ENCODE data around the gene SLC47A2.
A peak's percentile ranks its signal among the peaks of the same experiment; 100 is the strongest.

The SLC47A2 gene

DNA sequence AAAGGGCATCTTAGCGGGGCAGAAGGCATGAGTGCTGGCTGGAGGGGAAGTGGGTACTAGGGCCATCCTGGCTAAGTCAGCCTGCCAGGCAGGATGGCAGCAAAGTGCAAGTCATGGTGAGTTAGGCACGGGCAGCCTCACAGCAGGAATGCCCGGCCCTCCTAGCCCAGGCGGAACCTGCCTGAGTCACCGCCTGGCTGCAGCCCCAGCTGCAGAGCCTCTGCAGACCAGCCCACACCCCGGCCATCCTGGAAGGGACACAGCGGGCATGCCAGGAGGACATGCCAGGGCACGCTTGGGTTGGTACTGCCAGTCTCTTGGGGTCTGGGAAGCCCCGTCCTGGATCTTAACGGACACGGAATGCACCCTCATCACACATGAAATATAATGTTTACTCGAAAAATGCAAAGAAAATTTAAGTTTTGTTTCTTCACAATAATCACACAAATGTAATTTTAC lies 36.7 kb upstream of the SLC47A2 start:
- Histone ChIP-seq H3K27me3 (ENCODE audit: control insufficient read depth in 1 of 2, insufficient read depth in 1 of 2, low read length in 2 of 2) (peaks cover 3 to 20% of the 10 kb centered on the region in 2 experiments), H3K4me3 (ENCODE audit: insufficient read depth in 1 of 2, low read depth in 1 of 2, low read length in 2 of 2) (no peak overlapping the region), H3K14ac (ENCODE audit: low read length in 2 of 2) (no peak overlapping the region), H2BK120ac (ENCODE audit: low read depth, low read length) (no peak overlapping the region), H2BK12ac (ENCODE audit: low read length in 2 of 2) (no peak overlapping the region), H3K18ac (ENCODE audit: low read depth in 1 of 2, low read length in 2 of 2) (peak overlapping the region in 1 of 2 experiments; percentile 34), H4K8ac (ENCODE audit: low read length) (peak overlapping the region; percentile 3), H4K91ac (ENCODE audit: low read length) (peak overlapping the region; percentile 43), H2BK15ac (ENCODE audit: low read depth, poor library complexity, severe bottlenecking) (peak overlapping the region; percentile 41), H3K4me1 (ENCODE audit: control insufficient read depth, insufficient read depth, low read depth, low read length) (peaks cover 18% of the 10 kb centered on the region), H3K23ac (ENCODE audit: low read length in 2 of 2) (no peak overlapping the region), H3K9ac (ENCODE audit: low read length) (peak overlapping the region; percentile 53), H2AFZ (ENCODE audit: low read depth, low read length) (no peak overlapping the region), H3K4me2 (ENCODE audit: low read length, poor library complexity, severe bottlenecking) (no peak overlapping the region), H3K4ac (ENCODE audit: low read depth in 1 of 2, low read length in 2 of 2) (no peak overlapping the region), H3K79me1 (replicated peaks; ENCODE audit: low read length, poor library complexity, severe bottlenecking) (no peaks in the 10 kb centered on the region), H3K27ac (ENCODE audit: low read length, poor library complexity, severe bottlenecking) (peak overlapping the region; percentile 80), H3K36me3 (ENCODE audit: control insufficient read depth in 1 of 2, insufficient read depth in 2 of 2, low read depth in 1 of 2, low read length in 2 of 2) (no peaks in the 10 kb centered on the region), H3K9me3 (ENCODE audit: control insufficient read depth, low read length) (no peaks in the 10 kb centered on the region), H2BK5ac (ENCODE audit: low read depth, low read length, poor library complexity, severe bottlenecking) (peak overlapping the region; percentile 83), H2AK5ac (ENCODE audit: low read length, severe bottlenecking) (no peak overlapping the region)
- peak; percentile 32 for DNase-seq
- 81% methylated on average over 12 of the region's 12 CpGs for WGBS

DNA sequence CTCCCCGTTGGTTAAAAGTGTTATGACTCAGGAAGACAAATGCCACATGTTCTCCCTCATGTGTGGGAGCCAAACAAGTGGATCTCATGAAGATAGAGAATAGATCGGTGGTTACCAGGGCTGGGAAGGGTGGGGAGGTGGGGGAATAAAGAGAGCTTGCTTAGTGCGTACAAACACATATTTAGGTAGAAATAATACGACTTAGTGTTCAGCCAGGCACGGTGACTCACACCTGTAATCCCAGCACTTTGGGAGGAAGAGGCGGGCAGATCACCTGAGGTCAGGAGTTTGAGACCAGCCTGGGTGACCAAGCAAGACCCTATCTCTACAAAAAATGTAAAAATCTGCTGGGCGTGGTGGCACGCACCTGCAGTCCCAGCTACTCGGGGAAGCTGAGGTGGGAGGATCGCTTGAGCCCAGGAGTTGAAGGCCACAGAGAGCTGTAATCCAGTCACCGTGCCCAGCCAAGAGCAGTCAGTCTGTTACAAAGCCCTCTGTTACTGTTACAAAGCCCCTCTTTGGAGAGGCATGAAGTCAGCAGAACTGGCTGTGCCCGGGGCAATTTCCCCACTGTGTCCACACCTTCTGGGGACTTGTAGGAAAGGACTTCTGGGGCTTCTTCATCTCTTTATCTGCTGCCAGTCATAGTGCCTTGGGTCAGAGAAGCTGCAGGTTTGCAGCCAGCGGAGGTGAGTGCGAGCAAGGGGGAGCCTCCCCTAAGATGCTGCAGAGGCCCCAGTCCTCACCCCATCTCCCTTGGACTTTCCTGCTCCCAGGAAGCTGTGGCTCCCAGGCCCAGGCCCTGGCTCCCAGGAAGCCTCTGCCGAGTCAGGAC lies 36.0 kb upstream of the SLC47A2 start:
- Histone ChIP-seq H3K9me3 (ENCODE audit: control insufficient read depth, low read length) (no peaks in the 10 kb centered on the region), H4K91ac (ENCODE audit: low read length) (no peak overlapping the region), H3K27ac (ENCODE audit: low read length, poor library complexity, severe bottlenecking) (peak overlapping the region; percentile 80), H3K4ac (ENCODE audit: low read depth in 1 of 2, low read length in 2 of 2) (no peak overlapping the region), H3K9ac (ENCODE audit: low read length) (peak overlapping the region; percentile 53), H3K4me1 (ENCODE audit: control insufficient read depth, insufficient read depth, low read depth, low read length) (peaks cover 18% of the 10 kb centered on the region), H3K79me1 (replicated peaks; ENCODE audit: low read length, poor library complexity, severe bottlenecking) (no peaks in the 10 kb centered on the region), H3K4me3 (ENCODE audit: insufficient read depth in 1 of 2, low read depth in 1 of 2, low read length in 2 of 2) (no peak overlapping the region), H2BK12ac (ENCODE audit: low read length in 2 of 2) (no peak overlapping the region), H3K18ac (ENCODE audit: low read depth in 1 of 2, low read length in 2 of 2) (peak overlapping the region in 1 of 2 experiments; percentile 34), H3K27me3 (ENCODE audit: control insufficient read depth in 1 of 2, insufficient read depth in 1 of 2, low read length in 2 of 2) (peaks cover 3 to 16% of the 10 kb centered on the region in 2 experiments), H3K14ac (ENCODE audit: low read length in 2 of 2) (no peak overlapping the region), H2AFZ (ENCODE audit: low read depth, low read length) (no peak overlapping the region), H3K36me3 (ENCODE audit: control insufficient read depth in 1 of 2, insufficient read depth in 2 of 2, low read depth in 1 of 2, low read length in 2 of 2) (no peaks in the 10 kb centered on the region), H2BK120ac (ENCODE audit: low read depth, low read length) (no peak overlapping the region), H2BK5ac (ENCODE audit: low read depth, low read length, poor library complexity, severe bottlenecking) (peak overlapping the region; percentile 83), H3K4me2 (ENCODE audit: low read length, poor library complexity, severe bottlenecking) (no peak overlapping the region), H4K8ac (ENCODE audit: low read length) (peak overlapping the region; percentile 3), H3K23ac (ENCODE audit: low read length in 2 of 2) (no peak overlapping the region), H2BK15ac (ENCODE audit: low read depth, poor library complexity, severe bottlenecking) (no peak overlapping the region), H2AK5ac (ENCODE audit: low read length, severe bottlenecking) (peak overlapping the region; percentile 81)
- DNase-seq = no peak
- WGBS = 90% methylated on average over 15 of the region's 15 CpGs

DNA sequence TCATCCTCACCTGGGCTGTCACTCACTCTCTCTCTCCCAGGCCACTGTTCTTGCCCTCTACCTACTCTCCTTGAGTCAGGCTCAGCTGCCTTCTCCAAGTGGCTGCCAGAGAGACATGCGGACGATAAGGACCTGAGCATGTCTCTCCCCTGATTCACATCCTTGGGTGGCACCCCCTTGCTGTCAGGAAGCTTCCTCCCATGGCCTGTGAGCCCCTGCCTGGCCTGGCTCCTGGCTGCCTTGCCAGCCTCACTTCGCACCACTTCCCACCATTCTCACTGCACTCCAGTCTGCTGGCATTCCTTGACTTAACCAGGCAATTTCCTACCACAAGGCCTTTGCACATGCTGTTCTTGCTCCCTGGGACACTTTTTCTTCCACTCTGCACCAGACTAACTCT lies 34.5 kb upstream of the SLC47A2 start:
- H2BK15ac ChIP-seq (ENCODE audit: low read depth, poor library complexity, severe bottlenecking) = no peak overlapping the region
- no peak overlapping the region for H4K91ac ChIP-seq (ENCODE audit: low read length)
- no peak overlapping the region for H3K4ac ChIP-seq (ENCODE audit: low read depth in 1 of 2, low read length in 2 of 2)
- no peak overlapping the region for H3K27ac ChIP-seq (ENCODE audit: low read length, poor library complexity, severe bottlenecking)
- H2BK12ac ChIP-seq (ENCODE audit: low read length in 2 of 2) = no peak overlapping the region
- H2BK5ac ChIP-seq (ENCODE audit: low read depth, low read length, poor library complexity, severe bottlenecking) = no peak overlapping the region
- no peak overlapping the region for H3K4me3 ChIP-seq (ENCODE audit: insufficient read depth in 1 of 2, low read depth in 1 of 2, low read length in 2 of 2)
- no peaks in the 10 kb centered on the region for H3K79me1 ChIP-seq (replicated peaks; ENCODE audit: low read length, poor library complexity, severe bottlenecking)
- H3K4me1 ChIP-seq (ENCODE audit: control insufficient read depth, insufficient read depth, low read depth, low read length) = peaks cover 20% of the 10 kb centered on the region
- peak overlapping the region; percentile 75 for H2AK5ac ChIP-seq (ENCODE audit: low read length, severe bottlenecking)
- no peak for DNase-seq
- H3K9me3 ChIP-seq (ENCODE audit: control insufficient read depth, low read length) = no peaks in the 10 kb centered on the region
- H2AFZ ChIP-seq (ENCODE audit: low read depth, low read length) = no peak overlapping the region
- 87% methylated on average over 3 of the region's 3 CpGs for WGBS
- no peak overlapping the region for H3K4me2 ChIP-seq (ENCODE audit: low read length, poor library complexity, severe bottlenecking)
- H2BK120ac ChIP-seq (ENCODE audit: low read depth, low read length) = no peak overlapping the region
- H3K36me3 ChIP-seq (ENCODE audit: control insufficient read depth in 1 of 2, insufficient read depth in 2 of 2, low read depth in 1 of 2, low read length in 2 of 2) = no peaks in the 10 kb centered on the region
- peaks cover 3 to 16% of the 10 kb centered on the region in 2 experiments for H3K27me3 ChIP-seq (ENCODE audit: control insufficient read depth in 1 of 2, insufficient read depth in 1 of 2, low read length in 2 of 2)
- H4K8ac ChIP-seq (ENCODE audit: low read length) = no peak overlapping the region
- H3K9ac ChIP-seq (ENCODE audit: low read length) = no peak overlapping the region
- H3K23ac ChIP-seq (ENCODE audit: low read length in 2 of 2) = no peak overlapping the region
- peak overlapping the region in 1 of 2 experiments; percentile 1 for H3K18ac ChIP-seq (ENCODE audit: low read depth in 1 of 2, low read length in 2 of 2)
- no peak overlapping the region for H3K14ac ChIP-seq (ENCODE audit: low read length in 2 of 2)

DNA sequence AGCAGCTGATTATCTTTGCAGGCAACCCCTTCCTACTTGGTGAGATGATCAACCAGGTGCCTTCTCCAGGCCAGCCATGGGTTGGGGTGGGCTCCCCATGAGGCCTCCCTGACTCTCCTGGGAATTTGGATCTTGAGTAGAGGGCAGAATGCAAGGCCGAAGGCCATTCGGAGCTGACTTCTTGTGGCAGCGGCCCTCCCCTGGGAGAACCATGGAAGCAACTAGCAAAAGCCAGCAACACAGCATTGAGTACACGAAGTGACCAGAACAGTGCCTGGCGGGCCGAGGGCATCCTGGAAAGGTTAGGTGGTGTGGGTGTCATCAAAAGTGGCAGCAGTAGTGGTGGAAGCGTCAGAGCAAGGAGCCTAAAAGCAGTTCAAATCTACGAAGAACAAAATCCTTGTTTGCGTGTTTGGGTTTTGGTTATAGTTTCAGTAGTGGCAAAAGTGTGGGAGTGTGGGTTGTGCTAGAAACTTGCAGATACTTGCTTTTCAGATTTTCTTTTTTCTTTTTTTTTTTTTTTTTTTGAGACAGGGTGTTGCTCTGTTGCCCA lies 33.7 kb upstream of the SLC47A2 start:
- WGBS = 93% methylated on average over 9 of the region's 9 CpGs

More for the DNA sequence above, 33.7 kb upstream of the SLC47A2 start:
- H2BK5ac ChIP-seq (ENCODE audit: low read depth, low read length, poor library complexity, severe bottlenecking) = no peak overlapping the region
- no peaks in the 10 kb centered on the region for H3K9me3 ChIP-seq (ENCODE audit: control insufficient read depth, low read length)
- peaks cover 3 to 24% of the 10 kb centered on the region in 2 experiments for H3K27me3 ChIP-seq (ENCODE audit: control insufficient read depth in 1 of 2, insufficient read depth in 1 of 2, low read length in 2 of 2)
- H3K4me2 ChIP-seq (ENCODE audit: low read length, poor library complexity, severe bottlenecking) = no peak overlapping the region
- no peak overlapping the region for H2BK120ac ChIP-seq (ENCODE audit: low read depth, low read length)
- no peak overlapping the region for H3K4ac ChIP-seq (ENCODE audit: low read depth in 1 of 2, low read length in 2 of 2)
- H3K4me1 ChIP-seq (ENCODE audit: control insufficient read depth, insufficient read depth, low read depth, low read length) = peaks cover 23% of the 10 kb centered on the region
- H2BK15ac ChIP-seq (ENCODE audit: low read depth, poor library complexity, severe bottlenecking) = no peak overlapping the region
- H3K14ac ChIP-seq (ENCODE audit: low read length in 2 of 2) = no peak overlapping the region
- peak overlapping the region; percentile 23 for H2AK5ac ChIP-seq (ENCODE audit: low read length, severe bottlenecking)
- no peak overlapping the region for H2BK12ac ChIP-seq (ENCODE audit: low read length in 2 of 2)
- no peak overlapping the region for H2AFZ ChIP-seq (ENCODE audit: low read depth, low read length)
- H3K18ac ChIP-seq (ENCODE audit: low read depth in 1 of 2, low read length in 2 of 2) = no peak overlapping the region
- no peak overlapping the region for H3K27ac ChIP-seq (ENCODE audit: low read length, poor library complexity, severe bottlenecking)
- H3K36me3 ChIP-seq (ENCODE audit: control insufficient read depth in 1 of 2, insufficient read depth in 2 of 2, low read depth in 1 of 2, low read length in 2 of 2) = no peaks in the 10 kb centered on the region
- DNase-seq = no peak
- H4K8ac ChIP-seq (ENCODE audit: low read length) = no peak overlapping the region
- H3K23ac ChIP-seq (ENCODE audit: low read length in 2 of 2) = no peak overlapping the region
- H3K9ac ChIP-seq (ENCODE audit: low read length) = no peak overlapping the region
- peak overlapping the region in 1 of 2 experiments; percentile 14 for H3K4me3 ChIP-seq (ENCODE audit: insufficient read depth in 1 of 2, low read depth in 1 of 2, low read length in 2 of 2)
- no peak overlapping the region for H4K91ac ChIP-seq (ENCODE audit: low read length)
- no peaks in the 10 kb centered on the region for H3K79me1 ChIP-seq (replicated peaks; ENCODE audit: low read length, poor library complexity, severe bottlenecking)

All from mesenchymal stem cell (in vitro differentiated cells and primary cell).